Measurements from ENCODE around the gene THSD4.

DNA sequence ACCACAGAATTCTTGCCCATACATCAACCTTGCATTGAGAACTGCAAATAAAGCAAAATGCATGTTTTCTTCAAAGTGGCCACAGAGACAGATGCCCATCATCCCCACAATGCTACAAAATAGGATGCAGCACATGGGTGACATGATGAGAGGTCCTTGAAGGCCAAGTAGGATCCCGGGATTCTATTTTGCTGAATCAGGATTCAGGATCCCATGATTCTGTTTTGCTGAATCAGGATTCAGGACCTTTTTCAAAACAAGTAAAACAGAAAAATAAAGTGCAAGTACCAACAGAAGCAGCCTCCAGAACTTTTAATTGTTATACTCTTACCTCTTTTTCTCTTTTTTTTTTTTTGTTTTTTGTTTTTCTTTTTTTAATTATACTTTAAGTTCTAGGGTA, 453.0 kb downstream of the THSD4 start:
- TF ChIP-seq, protein P1, sequence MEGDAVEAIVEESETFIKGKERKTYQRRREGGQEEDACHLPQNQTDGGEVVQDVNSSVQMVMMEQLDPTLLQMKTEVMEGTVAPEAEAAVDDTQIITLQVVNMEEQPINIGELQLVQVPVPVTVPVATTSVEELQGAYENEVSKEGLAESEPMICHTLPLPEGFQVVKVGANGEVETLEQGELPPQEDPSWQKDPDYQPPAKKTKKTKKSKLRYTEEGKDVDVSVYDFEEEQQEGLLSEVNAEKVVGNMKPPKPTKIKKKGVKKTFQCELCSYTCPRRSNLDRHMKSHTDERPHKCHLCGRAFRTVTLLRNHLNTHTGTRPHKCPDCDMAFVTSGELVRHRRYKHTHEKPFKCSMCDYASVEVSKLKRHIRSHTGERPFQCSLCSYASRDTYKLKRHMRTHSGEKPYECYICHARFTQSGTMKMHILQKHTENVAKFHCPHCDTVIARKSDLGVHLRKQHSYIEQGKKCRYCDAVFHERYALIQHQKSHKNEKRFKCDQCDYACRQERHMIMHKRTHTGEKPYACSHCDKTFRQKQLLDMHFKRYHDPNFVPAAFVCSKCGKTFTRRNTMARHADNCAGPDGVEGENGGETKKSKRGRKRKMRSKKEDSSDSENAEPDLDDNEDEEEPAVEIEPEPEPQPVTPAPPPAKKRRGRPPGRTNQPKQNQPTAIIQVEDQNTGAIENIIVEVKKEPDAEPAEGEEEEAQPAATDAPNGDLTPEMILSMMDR (conservative IDR thresholded peaks at IDR 0.05), result no peak
- TF ChIP-seq ZFX (IDR thresholded peaks at IDR 0.05), result no peak

Measured in C4-2B (cell line).